Mesenchymal stem cell (in vitro differentiated cells and primary cell): Measurements from ENCODE around the gene KHK.

Source experiments
- DNase-seq: peaks from one replicate; pipeline ENCODE4 v3.0.0-alpha.2; 2013
- H2AFZ ChIP-seq: one replicate; pipeline ENCODE4 v1.6.1; 2013; ENCODE audit warnings: low read depth, mild to moderate bottlenecking, control low read depth, inconsistent platforms, low read length, moderate library complexity
- H2AK5ac ChIP-seq: 2 replicates; pipeline ENCODE4 v1.6.1; 2013; ENCODE audit warnings: low read length, moderate library complexity, mild to moderate bottlenecking, inconsistent platforms; ENCODE audit not compliant: severe bottlenecking
- H2BK120ac ChIP-seq: one replicate; pipeline ENCODE4 v1.6.1; 2013; ENCODE audit warnings: low read depth, mild to moderate bottlenecking, inconsistent platforms, low read length, moderate library complexity
- H2BK12ac ChIP-seq, 2 experiments: one replicate each; pipeline ENCODE4 v1.6.1; 2013; ENCODE audit warnings: inconsistent platforms in 2 of 2, low read length in 2 of 2, mild to moderate bottlenecking in 2 of 2, moderate library complexity in 2 of 2, control low read depth in 1 of 2
- H2BK15ac ChIP-seq: one replicate; pipeline ENCODE4 v1.6.1; 2013; ENCODE audit warnings: mild to moderate bottlenecking, low read depth, inconsistent platforms; ENCODE audit not compliant: poor library complexity, severe bottlenecking
- H2BK5ac ChIP-seq: 2 replicates; pipeline ENCODE4 v1.6.1; 2013; ENCODE audit warnings: low read depth, mild to moderate bottlenecking, low read length, control low read depth, inconsistent platforms; ENCODE audit not compliant: poor library complexity, severe bottlenecking
- H3K14ac ChIP-seq, 2 experiments: one replicate each; pipeline ENCODE4 v1.6.1; 2013; ENCODE audit warnings: inconsistent platforms in 2 of 2, low read length in 2 of 2, control low read depth in 1 of 2, mild to moderate bottlenecking in 1 of 2, moderate library complexity in 1 of 2
- H3K18ac ChIP-seq, 2 experiments: one replicate each; pipeline ENCODE4 v1.6.1; 2013; ENCODE audit warnings: inconsistent platforms in 2 of 2, low read length in 2 of 2, control low read depth in 1 of 2, low read depth in 1 of 2, mild to moderate bottlenecking in 1 of 2
- H3K23ac ChIP-seq, 2 experiments: one replicate each; pipeline ENCODE4 v1.6.1; 2013; ENCODE audit warnings: inconsistent platforms in 2 of 2, low read length in 2 of 2, mild to moderate bottlenecking in 2 of 2, moderate library complexity in 2 of 2, control low read depth in 1 of 2
- H3K27ac ChIP-seq: 2 replicates; pipeline ENCODE4 v1.5.1; 2013; ENCODE audit warnings: mild to moderate bottlenecking, moderate library complexity, low read length, control low read depth, inconsistent platforms; ENCODE audit not compliant: poor library complexity, severe bottlenecking
- H3K27me3 ChIP-seq, 2 experiments: 2 replicates each; pipeline versions ENCODE4 v1.6.1 to v1.7.0; 2013; ENCODE audit warnings: low read length in 2 of 2, mild to moderate bottlenecking in 2 of 2, moderate library complexity in 2 of 2, control low read depth in 1 of 2, inconsistent platforms in 1 of 2; ENCODE audit not compliant: control insufficient read depth in 1 of 2, insufficient read depth in 1 of 2
- H3K36me3 ChIP-seq, 2 experiments: 2 replicates each; pipeline versions ENCODE4 v1.6.1 to v1.7.0; 2013; ENCODE audit warnings: low read length in 2 of 2, control low read depth in 1 of 2, inconsistent platforms in 1 of 2, low read depth in 1 of 2, mild to moderate bottlenecking in 1 of 2; ENCODE audit not compliant: insufficient read depth in 2 of 2, control insufficient read depth in 1 of 2
- H3K4ac ChIP-seq, 2 experiments: one replicate each; pipeline ENCODE4 v1.6.1; 2013; ENCODE audit warnings: inconsistent platforms in 2 of 2, low read length in 2 of 2, mild to moderate bottlenecking in 2 of 2, moderate library complexity in 2 of 2, control low read depth in 1 of 2, low read depth in 1 of 2
- H3K4me1 ChIP-seq: 2 replicates; pipeline ENCODE4 v1.6.1; 2013; ENCODE audit warnings: low read depth, low read length, control low read depth; ENCODE audit not compliant: control insufficient read depth, insufficient read depth
- H3K4me2 ChIP-seq: 2 replicates; pipeline ENCODE4 v1.6.1; 2013; ENCODE audit warnings: low read length, mild to moderate bottlenecking, inconsistent platforms; ENCODE audit not compliant: poor library complexity, severe bottlenecking
- H3K4me3 ChIP-seq, 2 experiments: 2 replicates each; pipeline versions ENCODE4 v1.5.1 to v1.7.0; 2013; ENCODE audit warnings: low read length in 2 of 2, mild to moderate bottlenecking in 2 of 2, control low read depth in 1 of 2, low read depth in 1 of 2; ENCODE audit not compliant: insufficient read depth in 1 of 2
- H3K79me1 ChIP-seq: replicated peaks from 2 replicates; pipeline ENCODE4 v1.6.1; 2013; ENCODE audit warnings: mild to moderate bottlenecking, control low read depth, low read length, inconsistent platforms; ENCODE audit not compliant: poor library complexity, severe bottlenecking
- H3K9ac ChIP-seq: 2 replicates; pipeline ENCODE4 v1.7.0; 2013; ENCODE audit warnings: mild to moderate bottlenecking, low read length, moderate library complexity
- H3K9me3 ChIP-seq: 2 replicates; pipeline ENCODE4 v1.7.0; 2013; ENCODE audit warnings: mild to moderate bottlenecking, low read length; ENCODE audit not compliant: control insufficient read depth
- H4K8ac ChIP-seq: one replicate; pipeline ENCODE4 v1.6.1; 2013; ENCODE audit warnings: inconsistent platforms, mild to moderate bottlenecking, low read length, moderate library complexity
- H4K91ac ChIP-seq: one replicate; pipeline ENCODE4 v1.6.1; 2013; ENCODE audit warnings: mild to moderate bottlenecking, low read length, inconsistent platforms
- WGBS: methylation state at CpG from one replicate; pipeline ENCODE4 v1.1.7; 2013; ENCODE audit warnings: mixed read lengths; 5-methylcytosine and 5-hydroxymethylcytosine counted together

KHK gene

DNA sequence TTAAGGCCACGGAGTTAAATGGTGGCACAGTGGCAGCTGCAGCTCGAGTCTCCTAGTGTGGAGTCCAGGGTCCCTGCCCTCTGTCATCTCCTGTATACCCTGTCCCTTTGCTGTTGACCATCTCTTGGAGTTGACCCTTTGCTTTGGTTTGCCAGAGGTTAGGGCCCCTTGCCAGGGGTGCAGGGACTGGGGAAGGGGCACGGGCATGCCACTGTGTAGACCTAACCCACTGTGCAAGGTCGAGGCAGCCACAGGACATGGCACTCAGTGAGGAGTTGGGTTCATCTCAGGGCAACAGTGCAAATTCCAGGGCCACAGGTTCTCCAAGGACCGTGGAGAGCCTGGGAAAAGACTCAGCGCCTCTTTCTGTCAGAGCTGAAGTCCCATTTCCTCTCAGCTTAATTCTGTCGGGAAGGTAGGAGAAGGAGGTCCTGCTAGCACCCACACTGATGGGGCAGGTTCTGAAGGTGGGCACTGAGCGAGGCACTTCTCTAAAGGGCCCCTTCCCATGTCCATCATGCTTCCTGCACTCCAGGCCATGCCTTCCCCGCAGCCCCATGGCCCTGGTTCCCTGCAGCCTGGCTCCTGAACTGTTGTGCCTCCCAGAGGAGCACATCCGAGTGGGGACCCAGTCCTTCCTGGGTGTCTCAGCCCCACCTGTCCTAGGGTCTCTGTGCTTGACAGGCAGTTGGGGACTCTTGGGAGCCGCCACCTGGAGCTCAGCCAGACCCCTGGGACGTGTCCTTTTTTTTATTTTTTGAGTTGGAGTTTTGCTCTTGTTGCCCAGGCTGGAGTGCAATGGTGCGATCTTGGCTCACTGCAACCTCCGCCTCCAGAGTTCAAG, 2.8 kb downstream of the KHK start:
- Histone ChIP-seq H2AK5ac (no peak overlapping the region), H3K4me2 (no peak overlapping the region), H3K36me3 (no peaks in the 10 kb centered on the region), H2AFZ (no peak overlapping the region), H3K4me1 (peaks cover 26% of the 10 kb centered on the region), H3K79me1 (no peaks in the 10 kb centered on the region), H3K14ac (no peak overlapping the region), H3K27ac (no peak overlapping the region), H2BK12ac (no peak overlapping the region), H3K9me3 (no peaks in the 10 kb centered on the region), H3K18ac (no peak overlapping the region), H3K4ac (no peak overlapping the region), H3K27me3 (peaks cover 0 to 8% of the 10 kb centered on the region in 2 experiments), H2BK15ac (peak overlapping the region; percentile 17), H2BK5ac (no peak overlapping the region), H3K23ac (no peak overlapping the region), H2BK120ac (no peak overlapping the region), H4K8ac (no peak overlapping the region), H3K9ac (no peak overlapping the region), H3K4me3 (no peak overlapping the region), H4K91ac (no peak overlapping the region)
- DNase-seq = no peak
- 91% methylated on average over 14 of the region's 14 CpGs for WGBS

DNA sequence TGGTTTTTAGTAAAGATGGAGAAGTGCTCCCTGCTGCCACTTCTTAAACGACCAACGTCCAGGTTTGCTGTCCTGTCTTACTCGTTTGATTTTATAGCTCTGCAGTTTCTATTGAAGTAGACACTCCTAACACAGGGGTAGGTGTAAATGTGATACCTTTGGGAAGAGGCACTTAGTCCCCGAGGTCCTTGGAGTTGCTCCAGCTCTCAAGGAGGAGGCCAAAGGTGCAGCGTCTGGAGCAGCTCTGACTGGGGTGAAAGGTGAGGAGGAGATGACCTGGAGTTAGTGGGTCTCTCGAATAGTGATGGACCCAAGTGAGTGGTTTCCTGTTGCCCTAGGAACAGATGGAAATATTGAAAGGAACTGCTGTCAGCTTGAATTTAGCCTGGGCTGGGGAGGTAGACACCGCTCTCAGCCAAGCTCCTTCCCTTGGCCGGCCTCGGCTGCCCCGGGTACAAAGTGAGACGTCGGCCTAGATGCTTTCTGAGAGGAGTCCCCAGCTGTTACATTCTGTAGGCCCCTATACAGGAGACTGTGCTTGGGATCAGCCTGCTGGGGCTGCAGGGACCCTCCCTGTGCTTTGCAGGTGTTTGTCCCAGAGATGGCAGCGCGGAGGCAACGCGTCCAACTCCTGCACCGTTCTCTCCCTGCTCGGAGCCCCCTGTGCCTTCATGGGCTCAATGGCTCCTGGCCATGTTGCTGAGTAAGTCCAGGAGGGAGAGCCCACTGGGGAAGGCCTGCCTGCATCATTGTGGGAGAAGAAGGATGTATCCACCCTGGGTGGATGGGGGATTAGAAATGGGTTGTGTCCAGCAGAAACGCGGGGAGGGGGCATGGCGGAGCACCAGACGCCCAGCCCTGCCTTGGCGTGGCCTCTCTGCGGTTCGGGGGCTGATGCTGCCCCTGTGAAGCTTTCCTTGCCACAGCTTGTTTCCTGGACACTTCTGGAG, 5.4 kb downstream of the KHK start:
- no peak overlapping the region for H2BK15ac ChIP-seq
- no peak overlapping the region for H4K8ac ChIP-seq
- H2AK5ac ChIP-seq = no peak overlapping the region
- H3K79me1 ChIP-seq = no peaks in the 10 kb centered on the region
- DNase-seq = no peak
- H2AFZ ChIP-seq = no peak overlapping the region
- no peak overlapping the region for H4K91ac ChIP-seq
- H3K9ac ChIP-seq = no peak overlapping the region
- WGBS = 83% methylated on average over 25 of the region's 25 CpGs
- H2BK12ac ChIP-seq = no peak overlapping the region
- no peak overlapping the region for H3K14ac ChIP-seq
- no peak overlapping the region for H3K27ac ChIP-seq
- peaks cover 20% of the 10 kb centered on the region for H3K4me1 ChIP-seq
- H3K9me3 ChIP-seq = no peaks in the 10 kb centered on the region
- H3K4me3 ChIP-seq = no peak overlapping the region
- no peak overlapping the region for H3K18ac ChIP-seq
- no peak overlapping the region for H3K4ac ChIP-seq
- H2BK5ac ChIP-seq = no peak overlapping the region
- H3K27me3 ChIP-seq = peaks cover 0 to 8% of the 10 kb centered on the region in 2 experiments
- H3K36me3 ChIP-seq = no peaks in the 10 kb centered on the region
- H2BK120ac ChIP-seq = no peak overlapping the region
- H3K23ac ChIP-seq = no peak overlapping the region
- H3K4me2 ChIP-seq = no peak overlapping the region

DNA sequence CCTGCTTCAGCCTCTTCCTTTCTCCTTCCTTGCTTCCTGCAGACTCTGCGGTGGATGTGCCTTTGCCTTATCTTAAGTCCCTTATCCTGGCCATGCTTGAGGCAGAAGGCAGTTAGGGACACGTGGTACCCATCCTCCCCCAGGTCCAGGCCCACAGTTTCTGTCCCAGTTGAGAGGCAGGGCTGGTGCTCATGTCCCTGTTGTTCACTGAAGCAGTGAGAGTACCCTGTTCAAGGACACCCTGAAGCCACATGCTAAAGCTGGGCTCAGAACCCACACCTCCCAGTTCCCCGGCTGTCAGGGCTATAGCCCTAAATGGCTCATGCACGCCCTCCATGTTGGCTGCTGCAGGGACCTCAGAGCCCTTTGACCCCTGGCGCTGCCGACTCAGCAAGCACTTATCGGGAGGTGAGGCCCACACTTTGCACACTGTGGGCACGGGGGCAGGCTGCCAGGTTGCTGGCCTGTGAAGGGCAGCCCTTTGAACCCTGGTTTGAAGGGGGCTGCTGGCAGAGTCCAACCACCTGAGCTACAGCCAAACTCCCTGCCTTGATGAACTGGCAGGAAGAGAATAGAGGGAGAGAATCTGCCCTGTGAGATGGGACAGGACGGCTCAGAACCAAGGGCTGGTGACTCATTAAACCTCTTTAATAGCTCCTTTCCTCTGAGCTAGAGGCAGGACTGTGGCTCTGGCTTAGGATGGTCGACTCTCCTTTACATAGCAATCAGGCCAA, 6.3 kb downstream of the KHK start:
- Histone ChIP-seq H3K14ac (peak overlapping the region in 1 of 2 experiments; percentile 69), H3K27me3 (peaks cover 0 to 8% of the 10 kb centered on the region in 2 experiments), H2BK12ac (no peak overlapping the region), H3K4ac (no peak overlapping the region), H2AK5ac (no peak overlapping the region), H3K23ac (no peak overlapping the region), H2BK15ac (no peak overlapping the region), H3K18ac (no peak overlapping the region), H3K4me2 (no peak overlapping the region), H2AFZ (no peak overlapping the region), H3K4me3 (no peak overlapping the region), H3K79me1 (no peaks in the 10 kb centered on the region), H2BK5ac (no peak overlapping the region), H2BK120ac (no peak overlapping the region), H3K4me1 (peaks cover 17% of the 10 kb centered on the region), H3K9ac (no peak overlapping the region), H4K91ac (peak overlapping the region; percentile 54), H3K36me3 (no peaks in the 10 kb centered on the region), H4K8ac (no peak overlapping the region), H3K27ac (no peak overlapping the region), H3K9me3 (no peaks in the 10 kb centered on the region)
- no peak for DNase-seq
- WGBS = 69% methylated on average over 10 of the region's 10 CpGs
